Stimulated activated CD8-positive, alpha-beta memory T cell treated with anti-CD3 and anti-CD28 coated beads, Interleukin-7, amount 100 ng/mL, for 4 hours (primary cell): ENCODE results near the gene RANBP17.

Source experiments
- DNase-seq, 2 donors: peaks; one replicate each; pipeline ENCODE4 v3.0.0-alpha.2; 2020; ENCODE audit warnings: low read depth in 2 of 2

The RANBP17 gene

GRCh38 chr5:171316258-171317121 lies 454.7 kb downstream of the RANBP17 start:
- DNase-seq, result no peak

- no peak for DNase-seq
Measured at GRCh38 chr5:171317230-171317629, 455.4 kb downstream of the RANBP17 start.

GRCh38 chr5:171318026-171318425 lies 456.2 kb downstream of the RANBP17 start:
- no peak for DNase-seq

- no peak for DNase-seq
Measured at GRCh38 chr5:171321447-171321846, 459.6 kb downstream of the RANBP17 start.

- no peak for DNase-seq
Measured at GRCh38 chr5:171322527-171322926, 460.7 kb downstream of the RANBP17 start.

- no peak for DNase-seq
Measured at GRCh38 chr5:171323007-171323406, 461.2 kb downstream of the RANBP17 start.

- no peak for DNase-seq
Measured at GRCh38 chr5:171323806-171324632, 462.2 kb downstream of the RANBP17 start.

- no peak for DNase-seq
Measured at GRCh38 chr5:171330021-171330420, 468.2 kb downstream of the RANBP17 start.

GRCh38 chr5:171335616-171336015 lies 473.8 kb downstream of the RANBP17 start:
- DNase-seq, result no peak

- no peak for DNase-seq
Measured at GRCh38 chr5:171336521-171337209, 474.8 kb downstream of the RANBP17 start.

- DNase-seq, result no peak
Measured at GRCh38 chr5:171337210-171337569, 475.4 kb downstream of the RANBP17 start.

GRCh38 chr5:171340042-171340441 lies 478.2 kb downstream of the RANBP17 start:
- no peak for DNase-seq

- no peak for DNase-seq
Measured at GRCh38 chr5:171340491-171340890, 478.7 kb downstream of the RANBP17 start.

- DNase-seq, result no peak
Measured at GRCh38 chr5:171342362-171343111, 480.7 kb downstream of the RANBP17 start.

GRCh38 chr5:171344936-171345608 lies 483.3 kb downstream of the RANBP17 start:
- no peak for DNase-seq
